HepG2 (cell line): Measurements from ENCODE around the gene BTBD1. TPM values are rescaled to one million over a fixed set of nuclear protein-coding genes. Genes with fewer than 3 reads are reported as not detected.

Experiments used
- HOMEZ ChIP-seq: IDR thresholded peaks from 2 replicates; pipeline ENCODE4 v1.6.1; 2016; ENCODE audit warnings: low read depth
- HOXA5 ChIP-seq: sonication (generic); formaldehyde crosslinking; IDR thresholded peaks from 2 replicates; pipeline ENCODE4 v1.4.0; 2020; ENCODE audit warnings: missing genetic modification reagents
- MXI1 ChIP-seq: IDR thresholded peaks from 3 replicates; pipeline ENCODE4 v1.6.1; 2012; ENCODE audit warnings: low read depth, low read length, inconsistent platforms, borderline replicate concordance
- SP4 ChIP-seq: sonication (generic); formaldehyde crosslinking; IDR thresholded peaks from 2 replicates; pipeline ENCODE4 v1.8.1; 2023; ENCODE audit warnings: mild to moderate bottlenecking, missing genetic modification reagents
- TIGD3 ChIP-seq: sonication (generic); formaldehyde crosslinking; IDR thresholded peaks from 2 replicates; pipeline ENCODE4 v1.5.1; 2020; ENCODE audit warnings: mild to moderate bottlenecking, missing genetic modification reagents, borderline replicate concordance
- TSC22D2 ChIP-seq: sonication (generic); formaldehyde crosslinking; IDR thresholded peaks from 2 replicates; pipeline ENCODE4 v1.5.1; 2020; ENCODE audit warnings: missing genetic modification reagents, mild to moderate bottlenecking, borderline replicate concordance
- YEATS2 ChIP-seq: sonication (generic); formaldehyde crosslinking; IDR thresholded peaks from 2 replicates; pipeline ENCODE4 v1.4.0; 2020; ENCODE audit warnings: missing genetic modification reagents, borderline replicate concordance
- ZBTB2 ChIP-seq: sonication (generic); formaldehyde crosslinking; IDR thresholded peaks from 2 replicates; pipeline ENCODE4 v1.8.0; 2022; ENCODE audit warnings: low read depth, missing genetic modification reagents
- ZNF644 ChIP-seq: IDR thresholded peaks from 2 replicates; pipeline ENCODE4 v1.6.1; 2016; ENCODE audit warnings: low read depth
- ZNF709 ChIP-seq: sonication (generic); formaldehyde crosslinking; IDR thresholded peaks from 2 replicates; pipeline ENCODE4 v1.5.0; 2020; ENCODE audit warnings: mild to moderate bottlenecking, missing genetic modification reagents
- ZSCAN21 ChIP-seq: sonication (generic); formaldehyde crosslinking; IDR thresholded peaks from 2 replicates; pipeline ENCODE4 v1.8.0; 2022; ENCODE audit warnings: mild to moderate bottlenecking, missing genetic modification reagents, moderate library complexity, borderline replicate concordance
- polyA plus RNA-seq, 8 experiments: library from polyadenylated mRNA; depleted of rRNA in 3 of 8; stranded (reverse) in 7 of 8; unstranded in 1 of 8; fragments of >200 nt; fragmentation: Illumina TruSeq in 4 of 8; extraction: Trizol in 4 of 8; gene quantifications; 2 replicates each; pipeline versions ENCODE4 v1.2.1 to v1.2.3, GENCODE V29; 2011 to 2016; ENCODE audit warnings: low read depth in 4 of 8, missing spikeins in 1 of 8, mixed read lengths in 1 of 8; ENCODE audit not compliant: insufficient read depth in 1 of 8
- total RNA-seq, 5 experiments: library from RNA; depleted of rRNA; stranded (reverse); fragments of >200 nt; fragmentation: Illumina TruSeq; extraction: Trizol; gene quantifications; 2 replicates each; pipeline ENCODE4 v1.2.3, GENCODE V29; 2016; ENCODE audit warnings: low read depth in 1 of 5
- TF ChIP-seq, protein P1 (sequence below): sonication (generic); formaldehyde crosslinking; IDR thresholded peaks from 2 replicates; pipeline ENCODE4 v1.5.0; 2020; ENCODE audit warnings: mild to moderate bottlenecking, missing genetic modification reagents, borderline replicate concordance
- TF ChIP-seq, protein P2 (sequence below): sonication (generic); formaldehyde crosslinking; IDR thresholded peaks from 2 replicates; pipeline ENCODE4 v1.5.0; 2020; ENCODE audit warnings: mild to moderate bottlenecking, missing genetic modification reagents, borderline replicate concordance

The BTBD1 gene
- total and polyA plus RNA-seq, 2 of the 13 experiments (the other 11 are each of a cell fraction or from before 2014, with no cell fraction given), result 32.1 to 53.9 TPM

DNA sequence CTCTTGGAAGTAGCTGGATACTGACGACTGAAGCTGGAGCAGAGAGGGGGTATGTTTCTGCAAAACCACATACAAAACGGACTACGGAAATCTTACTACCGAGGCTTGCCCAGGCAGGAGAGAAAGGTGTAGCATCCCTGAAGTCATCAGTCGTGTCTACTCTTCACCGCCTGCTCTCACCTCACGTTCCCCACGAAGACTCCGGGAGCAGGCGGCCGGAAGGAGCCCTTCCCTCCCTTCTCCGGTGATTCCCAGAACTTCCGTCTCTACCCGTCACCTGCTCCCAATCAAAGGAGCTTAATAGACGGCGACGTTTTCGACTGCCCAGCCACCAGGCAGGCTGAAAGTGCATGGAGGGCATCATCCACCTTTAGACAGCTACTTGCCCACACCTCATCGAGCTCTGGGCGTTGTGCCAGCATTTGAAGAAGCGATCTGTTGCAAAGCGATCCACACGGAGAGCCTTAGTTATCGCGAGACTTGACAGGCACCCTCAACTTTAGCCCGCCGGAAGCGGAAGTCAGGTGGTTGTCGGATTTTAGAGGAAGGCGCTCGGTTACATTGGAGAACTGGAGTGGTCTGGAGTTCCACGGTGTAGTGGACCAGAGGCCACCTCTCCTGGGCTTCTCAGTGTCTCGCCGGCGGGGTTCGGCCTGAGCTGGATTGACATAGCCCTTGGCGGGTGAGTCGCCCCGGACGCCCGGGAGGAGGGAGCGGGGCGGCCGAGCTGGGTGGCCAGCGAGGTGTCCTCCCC, 81.2 kb downstream of the BTBD1 start, which contains the start of gene RAMAC (continued):
- TF ChIP-seq ZBTB2, result peak; percentile 70; the same call in 1 of the 2 replicates
- peak; percentile 96 for TF ChIP-seq ZNF709 (CRISPR knock-in tag)
- TF ChIP-seq ZNF644 (CRISPR knock-in tag), result peak; percentile 11; the same call in 1 of the 2 replicates
- TF ChIP-seq, protein P1, sequence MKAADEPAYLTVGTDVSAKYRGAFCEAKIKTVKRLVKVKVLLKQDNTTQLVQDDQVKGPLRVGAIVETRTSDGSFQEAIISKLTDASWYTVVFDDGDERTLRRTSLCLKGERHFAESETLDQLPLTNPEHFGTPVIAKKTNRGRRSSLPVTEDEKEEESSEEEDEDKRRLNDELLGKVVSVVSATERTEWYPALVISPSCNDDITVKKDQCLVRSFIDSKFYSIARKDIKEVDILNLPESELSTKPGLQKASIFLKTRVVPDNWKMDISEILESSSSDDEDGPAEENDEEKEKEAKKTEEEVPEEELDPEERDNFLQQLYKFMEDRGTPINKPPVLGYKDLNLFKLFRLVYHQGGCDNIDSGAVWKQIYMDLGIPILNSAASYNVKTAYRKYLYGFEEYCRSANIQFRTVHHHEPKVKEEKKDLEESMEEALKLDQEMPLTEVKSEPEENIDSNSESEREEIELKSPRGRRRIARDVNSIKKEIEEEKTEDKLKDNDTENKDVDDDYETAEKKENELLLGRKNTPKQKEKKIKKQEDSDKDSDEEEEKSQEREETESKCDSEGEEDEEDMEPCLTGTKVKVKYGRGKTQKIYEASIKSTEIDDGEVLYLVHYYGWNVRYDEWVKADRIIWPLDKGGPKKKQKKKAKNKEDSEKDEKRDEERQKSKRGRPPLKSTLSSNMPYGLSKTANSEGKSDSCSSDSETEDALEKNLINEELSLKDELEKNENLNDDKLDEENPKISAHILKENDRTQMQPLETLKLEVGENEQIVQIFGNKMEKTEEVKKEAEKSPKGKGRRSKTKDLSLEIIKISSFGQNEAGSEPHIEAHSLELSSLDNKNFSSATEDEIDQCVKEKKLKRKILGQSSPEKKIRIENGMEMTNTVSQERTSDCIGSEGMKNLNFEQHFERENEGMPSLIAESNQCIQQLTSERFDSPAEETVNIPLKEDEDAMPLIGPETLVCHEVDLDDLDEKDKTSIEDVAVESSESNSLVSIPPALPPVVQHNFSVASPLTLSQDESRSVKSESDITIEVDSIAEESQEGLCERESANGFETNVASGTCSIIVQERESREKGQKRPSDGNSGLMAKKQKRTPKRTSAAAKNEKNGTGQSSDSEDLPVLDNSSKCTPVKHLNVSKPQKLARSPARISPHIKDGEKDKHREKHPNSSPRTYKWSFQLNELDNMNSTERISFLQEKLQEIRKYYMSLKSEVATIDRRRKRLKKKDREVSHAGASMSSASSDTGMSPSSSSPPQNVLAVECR, result peak; percentile 88; the same call in 1 of the 2 replicates
- peak; percentile 67; the same call in 1 of the 3 replicates for TF ChIP-seq MXI1
- peak; percentile 79 for TF ChIP-seq ZSCAN21 (CRISPR knock-in tag)
- TF ChIP-seq TSC22D2 (CRISPR knock-in tag), result peak; percentile 87
- TF ChIP-seq, protein P2, sequence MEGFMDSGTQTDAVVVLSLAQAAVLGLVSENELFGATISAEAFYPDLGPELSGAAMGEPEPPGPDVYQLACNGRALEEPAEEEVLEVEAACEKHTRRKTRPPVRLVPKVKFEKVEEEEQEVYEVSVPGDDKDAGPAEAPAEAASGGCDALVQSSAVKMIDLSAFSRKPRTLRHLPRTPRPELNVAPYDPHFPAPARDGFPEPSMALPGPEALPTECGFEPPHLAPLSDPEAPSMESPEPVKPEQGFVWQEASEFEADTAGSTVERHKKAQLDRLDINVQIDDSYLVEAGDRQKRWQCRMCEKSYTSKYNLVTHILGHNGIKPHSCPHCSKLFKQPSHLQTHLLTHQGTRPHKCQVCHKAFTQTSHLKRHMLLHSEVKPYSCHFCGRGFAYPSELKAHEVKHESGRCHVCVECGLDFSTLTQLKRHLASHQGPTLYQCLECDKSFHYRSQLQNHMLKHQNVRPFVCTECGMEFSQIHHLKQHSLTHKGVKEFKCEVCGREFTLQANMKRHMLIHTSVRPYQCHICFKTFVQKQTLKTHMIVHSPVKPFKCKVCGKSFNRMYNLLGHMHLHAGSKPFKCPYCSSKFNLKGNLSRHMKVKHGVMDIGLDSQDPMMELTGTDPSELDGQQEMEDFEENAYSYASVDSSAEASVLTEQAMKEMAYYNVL (CRISPR knock-in tag), result 0 out of 2 replicates have a peak, but pooled peaks have one; percentile 49
- TF ChIP-seq HOMEZ (CRISPR knock-in tag), result 0 out of 2 replicates have a peak, but pooled peaks have one; percentile 66
- TF ChIP-seq SP4 (CRISPR knock-in tag), result peak; percentile 84
- TF ChIP-seq HOXA5, result peak; percentile 39; the same call in 1 of the 2 replicates
- TF ChIP-seq YEATS2, result peak; percentile 91; the same call in 1 of the 2 replicates
- TF ChIP-seq TIGD3 (CRISPR knock-in tag), result peak; percentile 82; the same call in 1 of the 2 replicates
